ENCODE results near the gene C14orf119. TPM values are rescaled to one million over a fixed set of nuclear protein-coding genes. Genes with fewer than 3 reads are reported as not detected.

C14orf119 gene
- total and polyA plus RNA-seq, 9 of the 15 experiments (the other 6 are each of a cell fraction or from before 2014, with no cell fraction given), result 36.7 to 251 (median 51.8) TPM

DNA sequence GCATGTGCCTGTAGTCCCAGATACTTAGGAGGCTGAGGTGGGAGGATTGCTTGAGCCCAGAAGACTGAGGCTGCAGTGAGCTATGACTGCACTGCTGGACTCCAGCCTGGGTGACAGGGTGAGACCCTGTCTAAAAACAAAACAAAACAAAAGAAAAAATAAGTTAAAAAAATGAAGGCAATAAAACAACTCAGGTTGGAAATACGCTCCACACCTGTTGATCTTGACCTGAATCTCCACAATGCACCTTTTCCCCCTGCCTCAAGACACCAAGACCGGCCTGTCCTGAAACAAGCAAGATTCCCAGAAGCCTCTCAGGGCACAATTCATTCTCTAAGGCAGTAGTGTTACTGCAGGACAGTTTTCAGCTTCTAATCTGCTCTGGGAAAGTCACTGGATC lies 44.6 kb downstream of the C14orf119 start (continued):
- TF ChIP-seq COPS2 (conservative IDR thresholded peaks at IDR 0.05), result no peak
- TF ChIP-seq, protein P1, sequence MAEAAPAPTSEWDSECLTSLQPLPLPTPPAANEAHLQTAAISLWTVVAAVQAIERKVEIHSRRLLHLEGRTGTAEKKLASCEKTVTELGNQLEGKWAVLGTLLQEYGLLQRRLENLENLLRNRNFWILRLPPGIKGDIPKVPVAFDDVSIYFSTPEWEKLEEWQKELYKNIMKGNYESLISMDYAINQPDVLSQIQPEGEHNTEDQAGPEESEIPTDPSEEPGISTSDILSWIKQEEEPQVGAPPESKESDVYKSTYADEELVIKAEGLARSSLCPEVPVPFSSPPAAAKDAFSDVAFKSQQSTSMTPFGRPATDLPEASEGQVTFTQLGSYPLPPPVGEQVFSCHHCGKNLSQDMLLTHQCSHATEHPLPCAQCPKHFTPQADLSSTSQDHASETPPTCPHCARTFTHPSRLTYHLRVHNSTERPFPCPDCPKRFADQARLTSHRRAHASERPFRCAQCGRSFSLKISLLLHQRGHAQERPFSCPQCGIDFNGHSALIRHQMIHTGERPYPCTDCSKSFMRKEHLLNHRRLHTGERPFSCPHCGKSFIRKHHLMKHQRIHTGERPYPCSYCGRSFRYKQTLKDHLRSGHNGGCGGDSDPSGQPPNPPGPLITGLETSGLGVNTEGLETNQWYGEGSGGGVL (CRISPR knock-in tag; IDR thresholded peaks at IDR 0.05), result no peak
- no peak for TF ChIP-seq ARID4B (CRISPR knock-in tag; IDR thresholded peaks at IDR 0.05)
- no peak for TF ChIP-seq EP400 (IDR thresholded peaks at IDR 0.05)

DNA sequence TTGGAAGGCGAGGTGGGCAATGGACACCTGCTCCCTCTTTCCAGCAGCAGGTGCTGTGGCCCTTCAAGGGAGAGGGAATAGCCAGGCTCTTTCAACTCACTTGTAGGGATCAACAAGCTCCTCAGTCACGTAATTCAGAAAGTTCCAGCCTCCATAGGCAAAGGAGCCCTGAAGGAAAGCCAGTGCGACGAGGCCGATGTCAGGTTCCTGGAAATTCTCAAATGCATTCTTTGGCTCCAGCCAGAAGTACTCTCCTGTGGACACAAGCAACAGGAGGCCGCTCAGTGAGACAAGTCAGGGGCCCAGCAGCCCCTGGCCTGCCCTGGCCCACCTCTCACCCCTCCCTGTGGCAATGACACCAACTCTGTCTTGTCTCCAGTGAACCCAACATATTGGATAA lies 45.1 kb downstream of the C14orf119 start:
- H3K9me3 ChIP-seq (replicated peaks; ENCODE audit: control insufficient read depth, insufficient read depth, low read depth, low read length), result no peaks in the 10 kb centered on the region
- H4K20me1 ChIP-seq (replicated peaks; ENCODE audit: control insufficient read depth, insufficient read depth, low read length), result no peaks in the 10 kb centered on the region
- H3K4me2 ChIP-seq (ENCODE audit: insufficient read depth, low read length), result no peak overlapping the region
- ChIA-PET POLR2A (no interaction called here), CTCF (ENCODE audit: low intra/inter-chr PET ratio) (no interaction called here)
- intact Hi-C loops (cut with micrococcal nuclease), result no loop called here
- H3K9ac ChIP-seq (ENCODE audit: insufficient read depth in 1 of 2, low read depth in 2 of 2, low read length in 2 of 2), result no peak overlapping the region
- no peak overlapping the region; the same call in 2 of the 3 replicates for H3K27ac ChIP-seq (ENCODE audit: extremely low read depth, low read depth, low read length)
- WGBS (ENCODE audit: insufficient coverage, low coverage, missing lambda C conversion rate), result 70% methylated on average over 6 of the region's 6 CpGs
- no peak for TF ChIP-seq ZNF57 (CRISPR knock-in tag; IDR thresholded peaks at IDR 0.05)
- TF ChIP-seq FUS (optimal IDR thresholded peaks at IDR 0.05; ENCODE audit: low read depth, low read length), result no peak
- TF ChIP-seq POLR2A (conservative IDR thresholded peaks at IDR 0.05), result no peak
- TF ChIP-seq RAD21 (CRISPR knock-in tag; conservative IDR thresholded peaks at IDR 0.05 in 1 of 2, IDR thresholded peaks at IDR 0.05 in 1 of 2), result peak in 1 of 2 experiments; percentile 13; a peak in 1 of 4 replicates
- H3K79me2 ChIP-seq (ENCODE audit: control insufficient read depth, insufficient read depth, low read length), result no peaks in the 10 kb centered on the region
- in situ Hi-C loops (cut with MboI), result no loop called here
- no TSS peak for BruUV-seq (replicated peaks)
- no peaks in the 10 kb centered on the region for H3K9me1 ChIP-seq (ENCODE audit: control insufficient read depth, insufficient read depth, low read length)
- no peak overlapping the region for H2AFZ ChIP-seq (ENCODE audit: low read depth, low read length)
- peaks cover 9% of the 10 kb centered on the region; the same call in 1 of the 3 replicates for H3K36me3 ChIP-seq (ENCODE audit: control insufficient read depth, insufficient read depth, low read length)
- H3K4me3 ChIP-seq, result no peak overlapping the region
- FAIRE-seq (no peak), ATAC-seq (no peak), DNase-seq (ENCODE audit: extremely low read depth in 1 of 4, low spot score in 3 of 4) (no peak)
- H3K4me1 ChIP-seq (replicated peaks in 1 of 2; ENCODE audit: control insufficient read depth in 2 of 2, insufficient read depth in 2 of 2, low read length in 2 of 2), result peaks cover 28 to 39% of the 10 kb centered on the region in 2 experiments; a peak in 4 of 5 replicates
- no peaks in the 10 kb centered on the region for H3K27me3 ChIP-seq (ENCODE audit: control insufficient read depth in 2 of 2, insufficient read depth in 2 of 2, low read length in 2 of 2)

Data from K562 (cell line).